ENCODE measurements around the gene LGR6.

Gene LGR6

DNA sequence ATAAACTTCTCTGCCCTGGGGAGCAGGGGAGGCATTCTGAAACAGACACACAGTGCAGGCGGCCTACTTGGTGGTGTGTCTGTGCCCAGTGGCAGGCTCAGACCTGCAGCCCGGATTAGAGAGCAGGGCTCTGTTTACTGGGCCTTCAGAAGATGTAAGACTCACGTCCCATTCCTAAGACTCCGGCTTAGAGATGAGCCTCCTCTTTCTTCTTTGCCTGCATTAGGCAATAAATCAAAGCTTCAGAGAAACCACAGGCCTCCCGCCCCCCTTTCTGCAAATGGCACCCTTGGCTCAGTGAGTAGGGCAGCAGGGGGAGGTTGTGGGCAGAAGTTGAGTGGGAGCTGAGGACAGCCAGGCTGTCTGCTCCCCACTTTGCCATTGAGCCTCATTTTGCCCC is 35.8 kb downstream of the LGR6 start:
- Histone ChIP-seq H4K20me1 (ENCODE audit: insufficient read depth) (no peaks in the 10 kb centered on the region), H3K4me2 (no peak overlapping the region), H3K4me1 (ENCODE audit: low read depth, poor library complexity, severe bottlenecking) (peaks cover 19% of the 10 kb centered on the region), H3K36me3 (ENCODE audit: insufficient read depth) (no peaks in the 10 kb centered on the region), H3K79me2 (ENCODE audit: insufficient read depth, low read depth) (no peaks in the 10 kb centered on the region), H2AFZ (ENCODE audit: low read depth) (no peak overlapping the region), H3K27ac (no peak overlapping the region), H3K9ac (no peak overlapping the region), H3K27me3 (ENCODE audit: insufficient read depth, low read depth) (peaks cover 9% of the 10 kb centered on the region; the same call in 1 of the 2 replicates), H3K4me3 (IDR thresholded peaks at IDR 0.05; ENCODE audit: insufficient read depth, low read depth, low read length) (no peak overlapping the region)
- no peak for TF ChIP-seq CTCF (conservative IDR thresholded peaks at IDR 0.05; ENCODE audit: low read depth, low read length)

DNA sequence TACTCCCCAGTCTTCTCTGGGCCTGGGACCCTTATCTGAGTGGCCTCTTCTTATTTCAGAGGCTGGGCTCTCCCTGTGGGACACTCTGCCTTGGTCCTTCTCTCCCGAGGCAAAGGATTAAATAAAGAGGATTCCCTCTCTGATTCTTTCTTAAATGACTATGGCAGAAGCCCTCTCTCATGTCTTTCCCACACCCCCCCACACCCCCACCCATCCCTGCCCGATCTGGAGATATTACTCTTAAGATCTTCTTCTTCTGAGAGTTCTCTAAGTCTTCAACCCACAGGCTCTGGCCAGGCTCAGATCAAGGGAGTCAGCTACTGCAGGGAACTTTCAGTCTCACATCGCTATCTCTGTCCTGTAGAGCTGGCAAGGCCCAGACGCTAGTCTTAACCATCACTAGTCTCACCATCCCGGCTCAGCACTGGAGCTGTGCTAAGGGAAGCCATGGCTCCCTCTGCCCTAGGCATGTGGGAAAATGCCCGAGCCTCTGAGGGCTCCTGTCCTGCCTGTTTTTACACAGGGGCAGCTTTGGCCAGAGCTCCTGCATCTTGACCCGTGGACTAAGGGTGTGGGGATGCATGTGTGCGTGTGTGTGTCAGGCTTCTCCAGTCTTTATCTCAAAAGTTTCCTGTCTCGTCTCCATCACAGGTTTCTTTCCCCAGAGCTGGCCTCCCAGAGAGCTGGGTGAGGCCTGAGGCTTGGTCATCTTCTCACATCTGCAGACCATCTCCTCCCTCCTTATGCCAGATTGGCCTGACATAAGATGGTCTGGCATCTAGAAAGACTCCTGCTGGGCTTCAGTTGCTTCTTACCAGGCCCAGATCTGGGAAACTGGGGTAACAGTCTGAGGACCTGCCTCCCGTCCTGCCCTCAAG is 36.7 kb downstream of the LGR6 start:
- peaks cover 19% of the 10 kb centered on the region for H3K4me1 ChIP-seq (ENCODE audit: low read depth, poor library complexity, severe bottlenecking)
- no peaks in the 10 kb centered on the region for H4K20me1 ChIP-seq (ENCODE audit: insufficient read depth)
- no peak for TF ChIP-seq CTCF (conservative IDR thresholded peaks at IDR 0.05; ENCODE audit: low read depth, low read length)
- no peak overlapping the region for H3K27ac ChIP-seq
- no peaks in the 10 kb centered on the region for H3K36me3 ChIP-seq (ENCODE audit: insufficient read depth)
- no peaks in the 10 kb centered on the region for H3K79me2 ChIP-seq (ENCODE audit: insufficient read depth, low read depth)
- H3K27me3 ChIP-seq (ENCODE audit: insufficient read depth, low read depth): peaks cover 13% of the 10 kb centered on the region; the same call in 1 of the 2 replicates
- no peak overlapping the region for H3K4me2 ChIP-seq
- no peak overlapping the region for H2AFZ ChIP-seq (ENCODE audit: low read depth)
- H3K4me3 ChIP-seq (IDR thresholded peaks at IDR 0.05; ENCODE audit: insufficient read depth, low read depth, low read length): no peak overlapping the region
- no peak overlapping the region for H3K9ac ChIP-seq

- no peak overlapping the region for H3K9ac ChIP-seq
- H3K4me2 ChIP-seq: no peak overlapping the region
- peaks cover 9% of the 10 kb centered on the region; the same call in 1 of the 2 replicates for H3K27me3 ChIP-seq (ENCODE audit: insufficient read depth, low read depth)
- TF ChIP-seq CTCF (conservative IDR thresholded peaks at IDR 0.05; ENCODE audit: low read depth, low read length): no peak
- no peaks in the 10 kb centered on the region for H3K79me2 ChIP-seq (ENCODE audit: insufficient read depth, low read depth)
- no peaks in the 10 kb centered on the region for H3K36me3 ChIP-seq (ENCODE audit: insufficient read depth)
- H3K4me3 ChIP-seq (IDR thresholded peaks at IDR 0.05; ENCODE audit: insufficient read depth, low read depth, low read length): no peak overlapping the region
- H3K4me1 ChIP-seq (ENCODE audit: low read depth, poor library complexity, severe bottlenecking): peaks cover 19% of the 10 kb centered on the region
- no peak overlapping the region for H3K27ac ChIP-seq
- H2AFZ ChIP-seq (ENCODE audit: low read depth): no peak overlapping the region
- H4K20me1 ChIP-seq (ENCODE audit: insufficient read depth): no peaks in the 10 kb centered on the region
These were observed 37.5 kb downstream of the LGR6 start for GRCh38 chr1:202230939-202231645.

DNA sequence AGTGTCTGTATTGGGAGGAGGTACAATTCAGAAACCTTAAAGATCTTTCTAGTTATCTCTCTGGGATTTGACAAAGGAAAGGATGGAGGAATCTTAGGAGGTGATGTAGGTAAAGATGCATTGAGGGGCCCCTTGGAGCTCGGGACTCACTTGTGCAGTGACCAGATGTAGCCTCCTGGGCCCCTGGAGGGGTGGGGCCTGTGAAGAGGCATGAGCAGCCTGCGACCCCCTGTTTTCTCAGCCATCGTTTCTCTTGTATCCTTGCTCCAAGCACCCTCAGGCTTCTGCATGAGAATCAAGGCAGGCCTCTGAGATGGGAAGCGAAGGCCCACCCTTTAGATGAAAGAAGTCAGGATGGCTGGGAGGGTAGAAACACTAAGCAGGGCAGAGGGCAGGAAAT is 39.6 kb downstream of the LGR6 start:
- peaks cover 9% of the 10 kb centered on the region; the same call in 1 of the 2 replicates for H3K27me3 ChIP-seq (ENCODE audit: insufficient read depth, low read depth)
- no peak overlapping the region for H3K27ac ChIP-seq
- no peaks in the 10 kb centered on the region for H3K36me3 ChIP-seq (ENCODE audit: insufficient read depth)
- no peak overlapping the region for H3K4me2 ChIP-seq
- no peaks in the 10 kb centered on the region for H4K20me1 ChIP-seq (ENCODE audit: insufficient read depth)
- H3K79me2 ChIP-seq (ENCODE audit: insufficient read depth, low read depth): no peaks in the 10 kb centered on the region
- no peak overlapping the region for H3K4me3 ChIP-seq (IDR thresholded peaks at IDR 0.05; ENCODE audit: insufficient read depth, low read depth, low read length)
- no peak for TF ChIP-seq CTCF (conservative IDR thresholded peaks at IDR 0.05; ENCODE audit: low read depth, low read length)
- peaks cover 10% of the 10 kb centered on the region for H3K4me1 ChIP-seq (ENCODE audit: low read depth, poor library complexity, severe bottlenecking)
- no peak overlapping the region for H2AFZ ChIP-seq (ENCODE audit: low read depth)
- no peak overlapping the region for H3K9ac ChIP-seq
